IMR-90 (cell line): ENCODE measurements around the gene PDE6A. TPM values are rescaled to one million over a fixed set of nuclear protein-coding genes. Genes with fewer than 3 reads are reported as not detected.

Source experiments
- ATAC-seq: fragments of 200-7000 bp; cut with Tn5 transposase; 2 replicates; pipeline ENCODE4 v1.9.1; 2020; ENCODE audit warnings: low read depth, mild to moderate bottlenecking, moderate library complexity
- BruUV-seq: library from RNA; stranded (reverse); fragments of 400-500 nt; replicated peaks from 2 replicates; lab custom pipeline; 2021; lab: Mats Ljungman, UMichigan
- CTCF ChIA-PET: fragments of 300-600 bp; formaldehyde crosslinking; extraction: SDS; loops from one replicate; lab custom pipeline; 2021; ENCODE audit warnings: antibody characterized with exemption; lab: Yijun Ruan, JAX
- POLR2A ChIA-PET: fragments of 300-600 bp; sonication (Branson Sonifier 250); formaldehyde crosslinking; loops from one replicate; lab custom pipeline; 2022; ENCODE audit warnings: antibody characterized with exemption; ENCODE audit not compliant: unreplicated experiment; lab: Charles Lee
- DNase-seq: peaks from one replicate; pipeline ENCODE4 v3.0.0; 2013
- H2AFZ ChIP-seq: replicated peaks from 2 replicates; pipeline ENCODE3; 2013; ENCODE audit warnings: low read length, mild to moderate bottlenecking; ENCODE audit not compliant: poor library complexity
- H2AK5ac ChIP-seq: 2 replicates; pipeline ENCODE4 v1.6.1; 2013; ENCODE audit warnings: low read depth, low read length, inconsistent platforms
- H2AK9ac ChIP-seq: replicated peaks from 2 replicates; pipeline ENCODE3; 2013; ENCODE audit warnings: mild to moderate bottlenecking, low read depth, low read length, moderate library complexity; ENCODE audit not compliant: poor library complexity
- H2BK120ac ChIP-seq: 2 replicates; pipeline ENCODE4 v1.6.1; 2013; ENCODE audit warnings: low read depth, low read length, inconsistent platforms
- H2BK15ac ChIP-seq: 3 replicates; pipeline ENCODE4 v1.6.1; 2013; ENCODE audit warnings: low read depth, low read length, inconsistent platforms
- H2BK20ac ChIP-seq: 2 replicates; pipeline ENCODE4 v1.6.1; 2013; ENCODE audit warnings: low read depth, mild to moderate bottlenecking, inconsistent platforms, low read length, moderate library complexity
- H2BK5ac ChIP-seq: 2 replicates; pipeline ENCODE4 v1.6.1; 2013; ENCODE audit warnings: mild to moderate bottlenecking, low read depth, low read length, inconsistent platforms; ENCODE audit not compliant: poor library complexity, severe bottlenecking
- H3K14ac ChIP-seq: replicated peaks from 2 replicates; pipeline ENCODE4 v1.6.1; 2013; ENCODE audit warnings: low read depth, low read length, inconsistent platforms
- H3K18ac ChIP-seq: 2 replicates; pipeline ENCODE4 v1.6.1; 2013; ENCODE audit warnings: low read depth, low read length, control low read depth
- H3K23ac ChIP-seq: 2 replicates; pipeline ENCODE4 v1.6.1; 2013; ENCODE audit warnings: low read depth, low read length, inconsistent platforms
- H3K27ac ChIP-seq: 2 replicates; pipeline ENCODE4 v1.5.1; 2013; ENCODE audit warnings: mild to moderate bottlenecking, control low read depth, low read length; ENCODE audit not compliant: insufficient read depth
- H3K27me3 ChIP-seq: 2 replicates; pipeline ENCODE4 v1.6.1; 2013; ENCODE audit warnings: low read length; ENCODE audit not compliant: control insufficient read depth, insufficient read depth
- H3K36me3 ChIP-seq: 2 replicates; pipeline ENCODE4 v1.6.1; 2013; ENCODE audit warnings: low read length, mixed read lengths; ENCODE audit not compliant: control insufficient read depth, insufficient read depth
- H3K4ac ChIP-seq: 2 replicates; pipeline ENCODE4 v1.6.1; 2013; ENCODE audit warnings: low read depth, low read length, inconsistent platforms
- H3K4me1 ChIP-seq: 2 replicates; pipeline ENCODE4 v1.6.1; 2013; ENCODE audit warnings: low read length, mixed read lengths; ENCODE audit not compliant: control insufficient read depth, insufficient read depth
- H3K4me2 ChIP-seq: 2 replicates; pipeline ENCODE4 v1.6.1; 2013; ENCODE audit warnings: low read depth, mild to moderate bottlenecking, control low read depth, low read length, moderate library complexity
- H3K4me3 ChIP-seq: 2 replicates; pipeline ENCODE4 v1.5.1; 2013; ENCODE audit warnings: low read depth, mild to moderate bottlenecking, control low read depth, low read length, moderate library complexity; ENCODE audit not compliant: insufficient read depth
- H3K56ac ChIP-seq: 2 replicates; pipeline ENCODE4 v1.6.1; 2013; ENCODE audit warnings: low read length, inconsistent platforms; ENCODE audit not compliant: insufficient read depth; ENCODE audit errors: extremely low read depth
- H3K79me1 ChIP-seq, 2 experiments: 2 replicates each; pipeline ENCODE4 v1.6.1; 2013; ENCODE audit warnings: low read length in 2 of 2, inconsistent platforms in 1 of 2, low read depth in 1 of 2
- H3K9ac ChIP-seq: 2 replicates; pipeline ENCODE4 v1.6.1; 2013; ENCODE audit warnings: low read depth, low read length, control low read depth
- H3K9me1 ChIP-seq: 2 replicates; pipeline ENCODE4 v1.6.1; 2013; ENCODE audit warnings: low read length, inconsistent platforms; ENCODE audit not compliant: insufficient read depth
- H3K9me3 ChIP-seq: 2 replicates; pipeline ENCODE4 v1.6.1; 2013; ENCODE audit warnings: low read length; ENCODE audit not compliant: control insufficient read depth, insufficient read depth
- H4K20me1 ChIP-seq: 2 replicates; pipeline ENCODE4 v1.6.1; 2013; ENCODE audit warnings: low read length, inconsistent platforms; ENCODE audit not compliant: insufficient read depth
- H4K5ac ChIP-seq: 2 replicates; pipeline ENCODE4 v1.6.1; 2013; ENCODE audit warnings: mild to moderate bottlenecking, low read depth, low read length, control low read depth
- H4K8ac ChIP-seq, 2 experiments: 2 replicates each; pipeline ENCODE4 v1.6.1; 2013; ENCODE audit warnings: low read depth in 2 of 2, low read length in 2 of 2, control low read depth in 1 of 2, inconsistent platforms in 1 of 2
- H4K91ac ChIP-seq: 2 replicates; pipeline ENCODE4 v1.6.1; 2013; ENCODE audit warnings: low read depth, low read length, inconsistent platforms; ENCODE audit not compliant: insufficient read depth
- CEBPB ChIP-seq: IDR thresholded peaks from 2 replicates; pipeline ENCODE4 v1.6.1; 2012; ENCODE audit warnings: low read depth, low read length, improper control_type of control experiment
- RFX5 ChIP-seq: IDR thresholded peaks from 2 replicates; pipeline ENCODE4 v1.8.0; 2012; ENCODE audit warnings: low read depth, mild to moderate bottlenecking, low read length, moderate library complexity
- WGBS, 2 experiments: methylation state at CpG; one replicate each; pipeline versions ENCODE4 v1.1.5 to v1.1.7; 2013; ENCODE audit warnings: missing lambda C conversion rate in 2 of 2; ENCODE audit not compliant: insufficient read length in 1 of 2; ENCODE audit errors: extremely low coverage in 2 of 2; 5-methylcytosine and 5-hydroxymethylcytosine counted together
- dilution Hi-C: fragments of 300-500 bp; cut with HindIII; formaldehyde crosslinking; loops from one replicate; pipeline ENCODE4 v1.14.3; 2018; ENCODE audit warnings: low sequenced_read_pairs; ENCODE audit not compliant: unreplicated experiment
- in situ Hi-C: fragments of 300-500 bp; cut with MboI; formaldehyde crosslinking; loops from 3 replicates; pipeline ENCODE4 v1.14.3; 2019; ENCODE audit warnings: low sequenced_read_pairs, inconsistent platforms, mixed read lengths
- intact Hi-C: fragments of 100-400 bp; cut with micrococcal nuclease; formaldehyde crosslinking; loops from 2 replicates; pipeline ENCODE4 v1.10.0; 2022
- polyA plus RNA-seq, 3 experiments: library from polyadenylated mRNA; depleted of rRNA; stranded (reverse); fragments of >200 nt; gene quantifications; 2 replicates each; pipeline ENCODE4 v1.2.3, GENCODE V29; 2012; ENCODE audit warnings: low replicate concordance in 1 of 3
- total RNA-seq: library from RNA; depleted of rRNA; stranded (reverse); fragments of >200 nt; gene quantifications from 2 replicates; pipeline ENCODE4 v1.2.3, GENCODE V29; 2012

The PDE6A gene
- total and polyA plus RNA-seq, 2 of the 4 experiments (the other 2 are of a cell fraction): not detected

GRCh38 chr5:149988126-149988525 is 43.5 kb upstream of the PDE6A start:
- no peak overlapping the region for H3K9ac ChIP-seq
- H4K8ac ChIP-seq: no peak overlapping the region
- dilution Hi-C loops (no loop called here), intact Hi-C loops (loop anchor here (10.0 kb wide), 1 partner anchor 323 kb away; no protein-coding TSS in a partner anchor), in situ Hi-C loops (loop anchor here (5.0 kb wide), 2 partner anchors 151 to 351 kb away; no protein-coding TSS in a partner anchor)
- no peak overlapping the region for H3K27ac ChIP-seq
- ATAC-seq (no peak), DNase-seq (no peak)
- H3K56ac ChIP-seq: no peak overlapping the region
- no peak overlapping the region for H3K4me2 ChIP-seq
- no peaks in the 10 kb centered on the region; the same call in 1 of the 2 replicates for H3K9me1 ChIP-seq
- POLR2A ChIA-PET: no interaction called here
- H2AK5ac ChIP-seq: no peak overlapping the region
- BruUV-seq: no TSS peak
- H3K18ac ChIP-seq: no peak overlapping the region
- H4K20me1 ChIP-seq: no peaks in the 10 kb centered on the region
- H2BK20ac ChIP-seq: no peak overlapping the region
- H2BK120ac ChIP-seq: no peak overlapping the region
- no peaks in the 10 kb centered on the region for H3K79me1 ChIP-seq
- no peak overlapping the region for H3K14ac ChIP-seq
- H3K4me3 ChIP-seq: no peak overlapping the region
- H3K27me3 ChIP-seq: no peaks in the 10 kb centered on the region
- H2BK15ac ChIP-seq: no peak overlapping the region
- H2BK5ac ChIP-seq: no peak overlapping the region
- CTCF ChIA-PET: no interaction called here
- H3K4ac ChIP-seq: no peak overlapping the region
- H2AFZ ChIP-seq: no peak overlapping the region
- WGBS, 2 experiments: 100% methylated on average over 1 of the region's 5 CpGs; no CpG with 5 or more reads in 1 of the 2 experiments
- no peak overlapping the region for H4K91ac ChIP-seq
- TF ChIP-seq RFX5: no peak
- TF ChIP-seq CEBPB: 0 out of 2 replicates have a peak, but pooled peaks have one; percentile 38
- H3K4me1 ChIP-seq: no peaks in the 10 kb centered on the region
- no peaks in the 10 kb centered on the region for H3K9me3 ChIP-seq
- H4K5ac ChIP-seq: no peak overlapping the region
- no peaks in the 10 kb centered on the region for H3K36me3 ChIP-seq
- H3K23ac ChIP-seq: no peak overlapping the region
- H2AK9ac ChIP-seq: no peak overlapping the region
